ENCODE results near the gene PTPN1. TPM values are rescaled to one million over a fixed set of nuclear protein-coding genes. Genes with fewer than 3 reads are reported as not detected.
A peak's percentile ranks its signal among the peaks of the same experiment; 100 is the strongest.

PTPN1 gene
- polyA plus RNA-seq, 1 donor (not counting 4 experiments of a cell fraction or from before 2014, with no cell fraction given) = 61.6 TPM

DNA sequence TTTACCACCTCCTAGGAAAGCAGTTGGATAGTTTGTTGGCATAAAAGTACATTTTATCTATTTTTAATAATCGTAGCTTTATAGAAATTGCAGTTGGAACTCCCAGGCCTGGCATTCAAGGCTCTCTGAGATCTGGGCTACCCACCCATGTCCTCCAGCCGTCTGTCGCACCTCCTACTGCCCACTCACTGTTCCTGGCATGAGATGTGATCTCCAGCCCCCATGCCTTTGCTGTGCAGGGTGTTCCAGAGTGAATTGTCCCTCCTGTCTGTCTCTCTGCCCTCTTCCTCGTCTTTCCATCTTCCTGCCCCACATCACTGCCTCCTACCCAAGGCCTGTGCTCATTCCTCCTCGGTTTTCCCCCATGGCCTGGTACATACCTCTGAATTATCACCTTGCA lies 50.7 kb downstream of the PTPN1 start:
- Histone ChIP-seq H4K20me1 (ENCODE audit: control insufficient read depth, extremely low read depth, insufficient read depth, low read length) (no peaks in the 10 kb centered on the region), H3K27me3 (ENCODE audit: control insufficient read depth, extremely low read depth, insufficient read depth, low read length) (no peaks in the 10 kb centered on the region), H3K36me3 (ENCODE audit: control insufficient read depth in 2 of 2, extremely low read depth in 1 of 2, insufficient read depth in 2 of 2, low read length in 2 of 2) (peaks cover 13 to 38% of the 10 kb centered on the region in 2 experiments), H3K9ac (ENCODE audit: control insufficient read depth, extremely low read depth, insufficient read depth, low read length) (peak overlapping the region; percentile 26), H3K9me1 (ENCODE audit: control insufficient read depth, extremely low read depth, insufficient read depth, low read length) (peaks cover 1% of the 10 kb centered on the region), H3K79me2 (ENCODE audit: control insufficient read depth, insufficient read depth, low read length) (peaks cover 73% of the 10 kb centered on the region), H3K4me2 (ENCODE audit: control insufficient read depth, extremely low read depth, insufficient read depth, low read depth, low read length) (peak overlapping the region; percentile 60), H3K4me1 (ENCODE audit: control insufficient read depth, extremely low read depth, insufficient read depth, low read length) (peaks cover 40% of the 10 kb centered on the region), H3K9me3 (ENCODE audit: control insufficient read depth, low read depth, low read length) (no peaks in the 10 kb centered on the region), H3K4me3 (ENCODE audit: control insufficient read depth in 2 of 3, extremely low read depth in 1 of 3, insufficient read depth in 2 of 3, low read depth in 1 of 3, low read length in 3 of 3) (no peak overlapping the region), H2AFZ (ENCODE audit: control insufficient read depth, low read length) (no peak overlapping the region), H3K27ac (ENCODE audit: control insufficient read depth, insufficient read depth, low read length) (peak overlapping the region; percentile 48)
- no peak for TF ChIP-seq EZH2 (IDR thresholded peaks at IDR 0.05; ENCODE audit: low read length)
- TF ChIP-seq, protein P1, sequence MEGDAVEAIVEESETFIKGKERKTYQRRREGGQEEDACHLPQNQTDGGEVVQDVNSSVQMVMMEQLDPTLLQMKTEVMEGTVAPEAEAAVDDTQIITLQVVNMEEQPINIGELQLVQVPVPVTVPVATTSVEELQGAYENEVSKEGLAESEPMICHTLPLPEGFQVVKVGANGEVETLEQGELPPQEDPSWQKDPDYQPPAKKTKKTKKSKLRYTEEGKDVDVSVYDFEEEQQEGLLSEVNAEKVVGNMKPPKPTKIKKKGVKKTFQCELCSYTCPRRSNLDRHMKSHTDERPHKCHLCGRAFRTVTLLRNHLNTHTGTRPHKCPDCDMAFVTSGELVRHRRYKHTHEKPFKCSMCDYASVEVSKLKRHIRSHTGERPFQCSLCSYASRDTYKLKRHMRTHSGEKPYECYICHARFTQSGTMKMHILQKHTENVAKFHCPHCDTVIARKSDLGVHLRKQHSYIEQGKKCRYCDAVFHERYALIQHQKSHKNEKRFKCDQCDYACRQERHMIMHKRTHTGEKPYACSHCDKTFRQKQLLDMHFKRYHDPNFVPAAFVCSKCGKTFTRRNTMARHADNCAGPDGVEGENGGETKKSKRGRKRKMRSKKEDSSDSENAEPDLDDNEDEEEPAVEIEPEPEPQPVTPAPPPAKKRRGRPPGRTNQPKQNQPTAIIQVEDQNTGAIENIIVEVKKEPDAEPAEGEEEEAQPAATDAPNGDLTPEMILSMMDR (optimal IDR thresholded peaks at IDR 0.05 in 1 of 3, IDR thresholded peaks at IDR 0.05 in 1 of 3, conservative IDR thresholded peaks at IDR 0.05 in 1 of 3; ENCODE audit: extremely low read depth in 1 of 3, insufficient read depth in 2 of 3, low read length in 3 of 3) = no peak
- no peak for DNase-seq (ENCODE audit: low read depth, low spot score)
- no peak for FAIRE-seq
- dilution Hi-C loops (cut with MboI; ENCODE audit: extremely low pct_ligation_motif_present, low sequenced_read_pairs) = no loop called here

DNA sequence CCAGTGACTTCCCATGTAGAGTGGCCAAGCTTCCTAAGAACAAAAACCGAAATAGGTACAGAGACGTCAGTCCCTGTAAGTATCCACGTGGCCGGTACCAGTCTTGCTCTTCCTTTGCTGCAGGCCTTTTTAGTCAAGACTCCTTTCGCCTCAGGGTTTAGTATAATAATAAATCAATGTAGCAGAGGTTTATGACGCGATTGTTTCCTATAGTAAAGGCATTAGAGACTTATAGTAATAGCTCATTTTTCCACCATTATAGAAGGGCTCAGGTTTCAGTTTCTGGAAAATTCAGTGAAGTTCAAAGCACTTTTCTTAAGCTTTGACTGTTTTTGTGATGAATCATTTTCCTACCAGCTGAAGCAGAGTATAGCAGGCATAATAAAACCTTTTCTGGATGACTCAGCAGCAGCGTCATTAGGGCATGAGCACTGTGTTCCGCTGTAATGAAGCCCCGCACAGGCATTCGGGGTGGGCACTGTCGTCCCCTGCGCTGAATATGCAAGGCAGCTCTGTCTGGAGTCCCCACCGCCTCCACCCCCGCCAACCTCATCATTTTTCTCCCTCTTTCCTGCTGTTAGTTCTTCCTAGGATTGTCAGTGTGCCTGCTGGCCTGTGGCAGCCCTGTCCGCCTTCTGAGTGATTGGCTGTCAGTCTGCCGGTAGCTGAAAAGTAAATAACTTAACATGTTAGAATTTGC lies 51.3 kb downstream of the PTPN1 start:
- peak overlapping the region; percentile 55 for H3K9ac ChIP-seq (ENCODE audit: control insufficient read depth, extremely low read depth, insufficient read depth, low read length)
- no peaks in the 10 kb centered on the region for H3K27me3 ChIP-seq (ENCODE audit: control insufficient read depth, extremely low read depth, insufficient read depth, low read length)
- H3K27ac ChIP-seq (ENCODE audit: control insufficient read depth, insufficient read depth, low read length) = peak overlapping the region; percentile 48
- H3K9me1 ChIP-seq (ENCODE audit: control insufficient read depth, extremely low read depth, insufficient read depth, low read length) = peaks cover 2% of the 10 kb centered on the region
- peaks cover 40% of the 10 kb centered on the region for H3K4me1 ChIP-seq (ENCODE audit: control insufficient read depth, extremely low read depth, insufficient read depth, low read length)
- no peaks in the 10 kb centered on the region for H4K20me1 ChIP-seq (ENCODE audit: control insufficient read depth, extremely low read depth, insufficient read depth, low read length)
- no peak overlapping the region for H2AFZ ChIP-seq (ENCODE audit: control insufficient read depth, low read length)
- peaks cover 73% of the 10 kb centered on the region for H3K79me2 ChIP-seq (ENCODE audit: control insufficient read depth, insufficient read depth, low read length)
- no peak overlapping the region for H3K4me3 ChIP-seq (ENCODE audit: control insufficient read depth in 2 of 3, extremely low read depth in 1 of 3, insufficient read depth in 2 of 3, low read depth in 1 of 3, low read length in 3 of 3)
- H3K9me3 ChIP-seq (ENCODE audit: control insufficient read depth, low read depth, low read length) = no peaks in the 10 kb centered on the region
- TF ChIP-seq, protein P1 (optimal IDR thresholded peaks at IDR 0.05 in 1 of 3, IDR thresholded peaks at IDR 0.05 in 1 of 3, conservative IDR thresholded peaks at IDR 0.05 in 1 of 3; ENCODE audit: extremely low read depth in 1 of 3, insufficient read depth in 2 of 3, low read length in 3 of 3) = no peak
- no peak for TF ChIP-seq EZH2 (IDR thresholded peaks at IDR 0.05; ENCODE audit: low read length)
- dilution Hi-C loops (cut with MboI; ENCODE audit: extremely low pct_ligation_motif_present, low sequenced_read_pairs) = no loop called here
- peak overlapping the region; percentile 60 for H3K4me2 ChIP-seq (ENCODE audit: control insufficient read depth, extremely low read depth, insufficient read depth, low read depth, low read length)
- H3K36me3 ChIP-seq (ENCODE audit: control insufficient read depth in 2 of 2, extremely low read depth in 1 of 2, insufficient read depth in 2 of 2, low read length in 2 of 2) = peaks cover 19 to 41% of the 10 kb centered on the region in 2 experiments
- peak; percentile 50 for DNase-seq (ENCODE audit: low read depth, low spot score)
- FAIRE-seq = peak; percentile 62

Data from keratinocyte (primary cell).